ENCODE measurements around the gene FN1. TPM values are rescaled to one million over a fixed set of nuclear protein-coding genes. Genes with fewer than 3 reads are reported as not detected.

FN1 gene
- polyA plus RNA-seq, 2 of the 4 experiments (the other 2 are of a cell fraction), result 203 to 500 TPM

GRCh38 chr2:215407590-215408264 is 28.1 kb downstream of the FN1 start:
- peak overlapping the region in 1 of 2 experiments; percentile 85; a peak in 3 of 6 replicates for H3K27ac ChIP-seq
- H3K4me2 ChIP-seq, result no peak overlapping the region
- POLR2A ChIA-PET, result no interaction called here
- no peak for TF ChIP-seq BCL3 (IDR thresholded peaks at IDR 0.05)
- TF ChIP-seq KDM5A (IDR thresholded peaks at IDR 0.05), result no peak
- TF ChIP-seq GATA3 (IDR thresholded peaks at IDR 0.05; ENCODE audit: borderline replicate concordance), result no peak
- CTCF ChIA-PET, result interaction anchor here (0.6 to 1.3 kb wide), 2 partner anchors 74 to 523 kb away, joined by 3 to 4 read pairs; no protein-coding TSS in a partner anchor
- no peak for DNase-seq (ENCODE audit: low read depth in 1 of 2, low spot score in 1 of 2)
- no peaks in the 10 kb centered on the region for H3K9me3 ChIP-seq
- no peak for ATAC-seq
- no peak overlapping the region for H3K4me3 ChIP-seq
- H3K4me1 ChIP-seq, result peaks cover 30% of the 10 kb centered on the region
- WGBS (ENCODE audit: missing lambda C conversion rate), result 79% methylated on average over 9 of the region's 10 CpGs
- no peak for FAIRE-seq

DNA sequence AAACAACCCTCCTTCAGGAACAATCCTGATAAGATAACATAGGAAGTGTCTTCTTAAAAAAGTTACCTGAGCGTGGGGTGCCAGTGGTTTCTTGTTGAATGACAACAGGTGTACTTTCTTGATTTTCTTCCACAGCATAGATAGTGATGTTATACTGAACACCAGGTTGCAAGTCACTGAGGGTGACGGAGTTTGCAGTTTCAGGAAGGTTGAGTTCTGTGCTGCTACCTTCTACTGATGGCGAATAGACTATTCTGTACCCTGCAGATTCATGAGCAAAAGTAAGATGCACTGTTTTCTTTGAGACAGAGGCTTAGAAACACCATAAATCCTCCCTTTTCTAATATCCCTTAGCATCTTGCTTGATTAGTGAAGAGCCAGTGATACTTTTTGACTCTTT is 28.8 kb downstream of the FN1 start:
- FAIRE-seq (no peak), DNase-seq (ENCODE audit: low read depth in 1 of 2, low spot score in 1 of 2) (no peak), ATAC-seq (no peak)
- CTCF ChIA-PET, result no interaction called here
- Histone ChIP-seq H3K27ac (no peak overlapping the region), H3K9me3 (no peaks in the 10 kb centered on the region), H3K4me1 (peaks cover 28% of the 10 kb centered on the region), H3K4me3 (no peak overlapping the region), H3K4me2 (no peak overlapping the region)
- 96% methylated on average over 3 of the region's 3 CpGs for WGBS (ENCODE audit: missing lambda C conversion rate)
- POLR2A ChIA-PET, result no interaction called here
- TF ChIP-seq FOSB (CRISPR knock-in tag; IDR thresholded peaks at IDR 0.05), result no peak

- FAIRE-seq, result no peak
- Histone ChIP-seq H3K9me3 (no peaks in the 10 kb centered on the region), H3K4me3 (no peak overlapping the region), H3K4me1 (peaks cover 17% of the 10 kb centered on the region), H3K27ac (peak overlapping the region in 1 of 2 experiments; percentile 29; a peak in 1 of 6 replicates), H3K4me2 (no peak overlapping the region)
- WGBS (ENCODE audit: missing lambda C conversion rate), result 89% methylated on average over 9 of the region's 11 CpGs
- ChIA-PET POLR2A (no interaction called here), CTCF (interaction anchor here (1.0 kb wide), 1 partner anchor 528 kb away, joined by 3 read pairs; no protein-coding TSS in a partner anchor)
- no peak for DNase-seq (ENCODE audit: low read depth in 1 of 2, low spot score in 1 of 2)
- no peak for TF ChIP-seq FOSB (CRISPR knock-in tag; IDR thresholded peaks at IDR 0.05)
- no peak for TF ChIP-seq KDM5A (IDR thresholded peaks at IDR 0.05)
- TF ChIP-seq HEYL (CRISPR knock-in tag; IDR thresholded peaks at IDR 0.05), result no peak
- TF ChIP-seq MAFK (IDR thresholded peaks at IDR 0.05; ENCODE audit: partially characterized antibody), result no peak
- no peak for TF ChIP-seq TFCP2L1 (CRISPR knock-in tag; IDR thresholded peaks at IDR 0.05)
- TF ChIP-seq RCOR1 (IDR thresholded peaks at IDR 0.05; ENCODE audit: low read depth, low read length), result no peak
- TF ChIP-seq NFE2L2 (conservative IDR thresholded peaks at IDR 0.05; ENCODE audit: low read length), result no peak
- TF ChIP-seq JUNB (IDR thresholded peaks at IDR 0.05), result no peak
- no peak for TF ChIP-seq HOXB13 (CRISPR knock-in tag; IDR thresholded peaks at IDR 0.05; ENCODE audit: low read depth)
- TF ChIP-seq MYC (IDR thresholded peaks at IDR 0.05; ENCODE audit: borderline replicate concordance, low read length), result no peak
- no peak for TF ChIP-seq POLR2A (IDR thresholded peaks at IDR 0.05; ENCODE audit: low read length)
- TF ChIP-seq CHD2 (IDR thresholded peaks at IDR 0.05; ENCODE audit: low read length, partially characterized antibody), result no peak
- TF ChIP-seq, protein P1, sequence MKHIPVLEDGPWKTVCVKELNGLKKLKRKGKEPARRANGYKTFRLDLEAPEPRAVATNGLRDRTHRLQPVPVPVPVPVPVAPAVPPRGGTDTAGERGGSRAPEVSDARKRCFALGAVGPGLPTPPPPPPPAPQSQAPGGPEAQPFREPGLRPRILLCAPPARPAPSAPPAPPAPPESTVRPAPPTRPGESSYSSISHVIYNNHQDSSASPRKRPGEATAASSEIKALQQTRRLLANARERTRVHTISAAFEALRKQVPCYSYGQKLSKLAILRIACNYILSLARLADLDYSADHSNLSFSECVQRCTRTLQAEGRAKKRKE (CRISPR knock-in tag; IDR thresholded peaks at IDR 0.05; ENCODE audit: low read depth), result no peak
- no peak for TF ChIP-seq ESRRA (IDR thresholded peaks at IDR 0.05; ENCODE audit: borderline replicate concordance, low read length)
- TF ChIP-seq TP53 (CRISPR knock-in tag; IDR thresholded peaks at IDR 0.05), result no peak
- ATAC-seq, result no peak
Observed at GRCh38 chr2:215405722-215406581, 29.9 kb downstream of the FN1 start.

Data from A549 (cell line).